Measurements from ENCODE around the gene CACNA1A. TPM values are rescaled to one million over a fixed set of nuclear protein-coding genes. Genes with fewer than 3 reads are reported as not detected.

CACNA1A gene
- total RNA-seq, 2 experiments from 2014 or later: 0.19 to 0.78 TPM

GRCh38 chr19:13277104-13277809 lies 229.0 kb downstream of the CACNA1A start:
- peak overlapping the region; percentile 93 for H2AFZ ChIP-seq (ENCODE audit: low read length)
- H3K4me2 ChIP-seq (ENCODE audit: low read length): peak overlapping the region; percentile 47; the same call in 1 of the 2 replicates
- BruUV-seq (replicated peaks): no TSS peak
- no peaks in the 10 kb centered on the region for H3K9me2 ChIP-seq (ENCODE audit: insufficient read depth, low read length)
- no peaks in the 10 kb centered on the region for H4K20me1 ChIP-seq (ENCODE audit: insufficient read depth, low read length)
- no peaks in the 10 kb centered on the region for H3K9me3 ChIP-seq (ENCODE audit: low read length)
- H3K4me1 ChIP-seq (ENCODE audit: insufficient read depth, low read length, poor library complexity, severe bottlenecking): peaks cover 7% of the 10 kb centered on the region
- H3K27ac ChIP-seq (ENCODE audit: low read depth, low read length, poor library complexity, severe bottlenecking): peak overlapping the region; percentile 40
- DNase-seq (ENCODE audit: low spot score): peak; percentile 84
- H3K4me3 ChIP-seq (ENCODE audit: low read depth, low read length, poor library complexity, severe bottlenecking): no peak overlapping the region
- no peaks in the 10 kb centered on the region for H3K36me3 ChIP-seq (ENCODE audit: insufficient read depth, low read length)
- TF ChIP-seq EZH2phosphoT487 (IDR thresholded peaks at IDR 0.05; ENCODE audit: borderline replicate concordance, low read depth, low read length): no peak
- peak; percentile 85 for TF ChIP-seq CTCF (conservative IDR thresholded peaks at IDR 0.05; ENCODE audit: low read length)
- intact Hi-C loops (cut with micrococcal nuclease; ENCODE audit: unreplicated experiment): loop anchor here (1.0 to 5.0 kb wide), 3 partner anchors 154 to 585 kb away; no protein-coding TSS in a partner anchor
- ChIA-PET POLR2A (no interaction called here), CTCF (ENCODE audit: unreplicated experiment) (no interaction called here)
- no peaks in the 10 kb centered on the region for H3K79me2 ChIP-seq (ENCODE audit: insufficient read depth, low read depth, low read length)

- no peak for TF ChIP-seq CTCF (conservative IDR thresholded peaks at IDR 0.05; ENCODE audit: low read length)
- no peak for TF ChIP-seq EZH2phosphoT487 (IDR thresholded peaks at IDR 0.05; ENCODE audit: borderline replicate concordance, low read depth, low read length)
- no peak for DNase-seq (ENCODE audit: low spot score)
- BruUV-seq (replicated peaks): no TSS peak
- Histone ChIP-seq H3K36me3 (ENCODE audit: insufficient read depth, low read length) (no peaks in the 10 kb centered on the region), H3K79me2 (ENCODE audit: insufficient read depth, low read depth, low read length) (no peaks in the 10 kb centered on the region), H3K4me3 (ENCODE audit: low read depth, low read length, poor library complexity, severe bottlenecking) (no peak overlapping the region), H4K20me1 (ENCODE audit: insufficient read depth, low read length) (no peaks in the 10 kb centered on the region), H3K4me2 (ENCODE audit: low read length) (no peak overlapping the region), H3K9me3 (ENCODE audit: low read length) (no peaks in the 10 kb centered on the region), H3K9me2 (ENCODE audit: insufficient read depth, low read length) (no peaks in the 10 kb centered on the region), H2AFZ (ENCODE audit: low read length) (no peak overlapping the region), H3K27ac (ENCODE audit: low read depth, low read length, poor library complexity, severe bottlenecking) (no peak overlapping the region), H3K4me1 (ENCODE audit: insufficient read depth, low read length, poor library complexity, severe bottlenecking) (peaks cover 7% of the 10 kb centered on the region)
- ChIA-PET POLR2A (no interaction called here), CTCF (ENCODE audit: unreplicated experiment) (no interaction called here)
- intact Hi-C loops (cut with micrococcal nuclease; ENCODE audit: unreplicated experiment): loop anchor here (5.0 kb wide), 1 partner anchor 587 kb away; no protein-coding TSS in a partner anchor
These were observed 231.1 kb downstream of the CACNA1A start for GRCh38 chr19:13275016-13275722.
